Panc1 (cell line): ENCODE measurements around the gene SDK2.

Experiments used
- POLR2AphosphoS5 ChIP-seq: IDR thresholded peaks from 2 replicates; pipeline ENCODE4 v1.6.1; 2012; ENCODE audit warnings: mild to moderate bottlenecking, low read depth, low read length, moderate library complexity
- SIN3A ChIP-seq: IDR thresholded peaks from 2 replicates; pipeline ENCODE4 v1.6.1; 2012; ENCODE audit warnings: low read depth, mild to moderate bottlenecking, low read length, moderate library complexity, borderline replicate concordance; ENCODE audit not compliant: insufficient read depth
- TCF7L2 ChIP-seq: IDR thresholded peaks from 2 replicates; pipeline ENCODE4 v1.6.1; 2011; ENCODE audit warnings: mild to moderate bottlenecking, low read depth, low read length, inconsistent platforms
- TF ChIP-seq, protein P1 (sequence below): fragments of 450-650 bp; IDR thresholded peaks from 2 replicates; pipeline ENCODE4 v1.5.1; 2017; ENCODE audit warnings: mild to moderate bottlenecking
- TF ChIP-seq, protein P2 (sequence below), 2 experiments: IDR thresholded peaks; 2 replicates each; pipeline ENCODE4 v1.6.1; 2011 to 2012; ENCODE audit warnings: low read depth in 2 of 2, control low read depth in 1 of 2, low read length in 1 of 2, mild to moderate bottlenecking in 1 of 2, moderate library complexity in 1 of 2; ENCODE audit not compliant: insufficient read depth in 1 of 2

- TF ChIP-seq, protein P1, sequence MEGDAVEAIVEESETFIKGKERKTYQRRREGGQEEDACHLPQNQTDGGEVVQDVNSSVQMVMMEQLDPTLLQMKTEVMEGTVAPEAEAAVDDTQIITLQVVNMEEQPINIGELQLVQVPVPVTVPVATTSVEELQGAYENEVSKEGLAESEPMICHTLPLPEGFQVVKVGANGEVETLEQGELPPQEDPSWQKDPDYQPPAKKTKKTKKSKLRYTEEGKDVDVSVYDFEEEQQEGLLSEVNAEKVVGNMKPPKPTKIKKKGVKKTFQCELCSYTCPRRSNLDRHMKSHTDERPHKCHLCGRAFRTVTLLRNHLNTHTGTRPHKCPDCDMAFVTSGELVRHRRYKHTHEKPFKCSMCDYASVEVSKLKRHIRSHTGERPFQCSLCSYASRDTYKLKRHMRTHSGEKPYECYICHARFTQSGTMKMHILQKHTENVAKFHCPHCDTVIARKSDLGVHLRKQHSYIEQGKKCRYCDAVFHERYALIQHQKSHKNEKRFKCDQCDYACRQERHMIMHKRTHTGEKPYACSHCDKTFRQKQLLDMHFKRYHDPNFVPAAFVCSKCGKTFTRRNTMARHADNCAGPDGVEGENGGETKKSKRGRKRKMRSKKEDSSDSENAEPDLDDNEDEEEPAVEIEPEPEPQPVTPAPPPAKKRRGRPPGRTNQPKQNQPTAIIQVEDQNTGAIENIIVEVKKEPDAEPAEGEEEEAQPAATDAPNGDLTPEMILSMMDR, result no peak
- TF ChIP-seq POLR2AphosphoS5 (no peak), TCF7L2 (no peak), SIN3A (no peak)
- TF ChIP-seq, protein P2, sequence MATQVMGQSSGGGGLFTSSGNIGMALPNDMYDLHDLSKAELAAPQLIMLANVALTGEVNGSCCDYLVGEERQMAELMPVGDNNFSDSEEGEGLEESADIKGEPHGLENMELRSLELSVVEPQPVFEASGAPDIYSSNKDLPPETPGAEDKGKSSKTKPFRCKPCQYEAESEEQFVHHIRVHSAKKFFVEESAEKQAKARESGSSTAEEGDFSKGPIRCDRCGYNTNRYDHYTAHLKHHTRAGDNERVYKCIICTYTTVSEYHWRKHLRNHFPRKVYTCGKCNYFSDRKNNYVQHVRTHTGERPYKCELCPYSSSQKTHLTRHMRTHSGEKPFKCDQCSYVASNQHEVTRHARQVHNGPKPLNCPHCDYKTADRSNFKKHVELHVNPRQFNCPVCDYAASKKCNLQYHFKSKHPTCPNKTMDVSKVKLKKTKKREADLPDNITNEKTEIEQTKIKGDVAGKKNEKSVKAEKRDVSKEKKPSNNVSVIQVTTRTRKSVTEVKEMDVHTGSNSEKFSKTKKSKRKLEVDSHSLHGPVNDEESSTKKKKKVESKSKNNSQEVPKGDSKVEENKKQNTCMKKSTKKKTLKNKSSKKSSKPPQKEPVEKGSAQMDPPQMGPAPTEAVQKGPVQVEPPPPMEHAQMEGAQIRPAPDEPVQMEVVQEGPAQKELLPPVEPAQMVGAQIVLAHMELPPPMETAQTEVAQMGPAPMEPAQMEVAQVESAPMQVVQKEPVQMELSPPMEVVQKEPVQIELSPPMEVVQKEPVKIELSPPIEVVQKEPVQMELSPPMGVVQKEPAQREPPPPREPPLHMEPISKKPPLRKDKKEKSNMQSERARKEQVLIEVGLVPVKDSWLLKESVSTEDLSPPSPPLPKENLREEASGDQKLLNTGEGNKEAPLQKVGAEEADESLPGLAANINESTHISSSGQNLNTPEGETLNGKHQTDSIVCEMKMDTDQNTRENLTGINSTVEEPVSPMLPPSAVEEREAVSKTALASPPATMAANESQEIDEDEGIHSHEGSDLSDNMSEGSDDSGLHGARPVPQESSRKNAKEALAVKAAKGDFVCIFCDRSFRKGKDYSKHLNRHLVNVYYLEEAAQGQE (IDR thresholded peaks at IDR 0.05; ENCODE audit: insufficient read depth in 1 of 2, low read depth in 2 of 2, low read length in 1 of 2), result no peak
Measured at GRCh38 chr17:73595068-73595467, 49.2 kb downstream of the SDK2 start.
